ENCODE data around the gene NEK6. TPM values are rescaled to one million over a fixed set of nuclear protein-coding genes. Genes with fewer than 3 reads are reported as not detected.

The NEK6 gene
- total RNA-seq, 2 experiments from 2014 or later = 0.89 to 1.7 TPM

GRCh38 chr9:124358631-124359030, 100.9 kb downstream of the NEK6 start:
- ATAC-seq (ENCODE audit: poor library complexity) = no peak
- ChIA-PET CTCF (no interaction called here), POLR2A (no interaction called here)
- Mint-ChIP-seq H3K27ac (peak overlapping the region; percentile 8), H3K4me3 (no peak overlapping the region), H3K4me1 (ENCODE audit: low read depth) (peaks cover 56% of the 10 kb centered on the region), H3K9me3 (no peaks in the 10 kb centered on the region), H3K27me3 (no peaks in the 10 kb centered on the region), H3K36me3 (ENCODE audit: low read depth) (peaks cover 39% of the 10 kb centered on the region)
- Histone ChIP-seq H3K27me3 (ENCODE audit: control insufficient read depth in 1 of 2, insufficient read depth in 2 of 2, low read length in 2 of 2) (no peaks in the 10 kb centered on the region), H3K4me3 (ENCODE audit: low read length) (no peak overlapping the region), H3K9me3 (ENCODE audit: control insufficient read depth in 1 of 2, insufficient read depth in 1 of 2, low read length in 2 of 2) (no peaks in the 10 kb centered on the region), H3K4me1 (ENCODE audit: insufficient read depth, low read length) (peaks cover 18% of the 10 kb centered on the region), H3K36me3 (ENCODE audit: insufficient read depth, low read length) (peaks cover 32% of the 10 kb centered on the region), H3K27ac (ENCODE audit: low read depth in 1 of 2, low read length in 2 of 2) (no peak overlapping the region)
- TF ChIP-seq CTCF (IDR thresholded peaks at IDR 0.05) = no peak
- intact Hi-C loops (cut with DNase I, micrococcal nuclease) = no loop called here
- no peak for DNase-seq

GRCh38 chr9:124359426-124359825, 101.7 kb downstream of the NEK6 start:
- no peak for TF ChIP-seq CTCF (IDR thresholded peaks at IDR 0.05)
- ChIA-PET POLR2A (no interaction called here), CTCF (no interaction called here)
- no peak for ATAC-seq (ENCODE audit: poor library complexity)
- Mint-ChIP-seq H3K4me3 (no peak overlapping the region), H3K27ac (peak overlapping the region; percentile 0), H3K9me3 (no peaks in the 10 kb centered on the region), H3K4me1 (ENCODE audit: low read depth) (peaks cover 58% of the 10 kb centered on the region), H3K36me3 (ENCODE audit: low read depth) (peaks cover 38% of the 10 kb centered on the region), H3K27me3 (no peaks in the 10 kb centered on the region)
- Histone ChIP-seq H3K27ac (ENCODE audit: low read depth in 1 of 2, low read length in 2 of 2) (no peak overlapping the region), H3K4me3 (ENCODE audit: low read length) (no peak overlapping the region), H3K27me3 (ENCODE audit: control insufficient read depth in 1 of 2, insufficient read depth in 2 of 2, low read length in 2 of 2) (no peaks in the 10 kb centered on the region), H3K4me1 (ENCODE audit: insufficient read depth, low read length) (peaks cover 18% of the 10 kb centered on the region), H3K9me3 (ENCODE audit: control insufficient read depth in 1 of 2, insufficient read depth in 1 of 2, low read length in 2 of 2) (no peaks in the 10 kb centered on the region), H3K36me3 (ENCODE audit: insufficient read depth, low read length) (peaks cover 29% of the 10 kb centered on the region)
- intact Hi-C loops (cut with DNase I, micrococcal nuclease) = no loop called here
- no peak for DNase-seq

DNA sequence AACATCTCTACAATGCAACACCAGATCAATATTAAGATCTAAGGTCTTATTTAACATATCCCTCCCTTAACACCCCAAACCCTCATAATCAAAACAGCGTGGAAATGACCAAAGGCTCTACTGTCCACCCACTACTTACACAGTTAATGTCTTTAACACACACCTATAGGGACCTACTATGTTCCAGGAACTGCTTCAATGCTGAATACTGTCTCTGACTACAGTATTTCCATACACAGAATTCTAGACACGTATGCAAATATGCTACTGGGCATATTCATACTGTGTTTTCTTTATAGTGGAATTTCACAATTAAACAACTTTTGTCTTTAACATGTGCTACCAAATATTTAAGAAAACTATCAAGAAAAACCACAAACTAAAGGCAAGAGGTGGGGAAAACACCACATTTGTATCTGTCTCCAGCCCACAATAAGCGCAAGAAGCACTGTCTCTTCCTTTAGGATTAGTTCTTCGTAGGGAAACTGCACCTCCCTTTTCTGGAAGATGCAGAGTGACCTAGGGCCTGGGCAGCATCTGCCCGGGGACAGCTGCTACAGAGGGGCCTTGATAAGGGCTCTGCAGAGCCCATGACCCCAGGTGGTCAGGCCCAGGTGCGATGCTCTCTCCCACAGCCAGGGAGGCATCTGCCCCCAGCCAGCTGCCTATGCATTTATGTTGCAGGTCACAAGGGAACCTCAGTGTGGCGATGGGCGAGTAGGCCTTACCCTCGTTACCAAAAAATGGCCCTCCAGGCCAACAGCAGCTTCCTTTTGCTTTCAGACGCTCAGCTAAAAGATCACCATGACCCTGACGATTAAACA, 102.3 kb downstream of the NEK6 start:
- POLR2A ChIA-PET = no interaction called here
- H3K27me3 ChIP-seq (ENCODE audit: control insufficient read depth in 1 of 2, insufficient read depth in 2 of 2, low read length in 2 of 2) = no peaks in the 10 kb centered on the region
- ATAC-seq (ENCODE audit: poor library complexity) (no peak), DNase-seq (no peak)
- CTCF ChIA-PET = no interaction called here
- no peak overlapping the region for H3K4me3 Mint-ChIP-seq
- H3K4me1 Mint-ChIP-seq (ENCODE audit: low read depth) = peaks cover 61% of the 10 kb centered on the region
- H3K9me3 ChIP-seq (ENCODE audit: control insufficient read depth in 1 of 2, insufficient read depth in 1 of 2, low read length in 2 of 2) = no peaks in the 10 kb centered on the region
- no peak overlapping the region for H3K27ac ChIP-seq (ENCODE audit: low read depth in 1 of 2, low read length in 2 of 2)
- intact Hi-C loops (cut with DNase I, micrococcal nuclease) = no loop called here
- H3K27ac Mint-ChIP-seq = peak overlapping the region; percentile 40
- no peak overlapping the region for H3K4me3 ChIP-seq (ENCODE audit: low read length)
- peaks cover 22% of the 10 kb centered on the region for H3K36me3 ChIP-seq (ENCODE audit: insufficient read depth, low read length)
- TF ChIP-seq CTCF (IDR thresholded peaks at IDR 0.05) = no peak
- H3K36me3 Mint-ChIP-seq (ENCODE audit: low read depth) = peaks cover 38% of the 10 kb centered on the region
- no peaks in the 10 kb centered on the region for H3K27me3 Mint-ChIP-seq
- H3K4me1 ChIP-seq (ENCODE audit: insufficient read depth, low read length) = peaks cover 18% of the 10 kb centered on the region
- no peaks in the 10 kb centered on the region for H3K9me3 Mint-ChIP-seq
